GM23248 (cell line): ENCODE data around the gene HERPUD1.

Source experiments
- EZH2 ChIP-seq: fragments of 200-600 bp; sonication (generic); IDR thresholded peaks from 2 replicates; pipeline ENCODE4 v1.6.1; 2018; ENCODE audit warnings: antibody characterized with exemption, mild to moderate bottlenecking; ENCODE audit not compliant: insufficient read depth, poor library complexity, severe bottlenecking
- EZH2phosphoT487 ChIP-seq: fragments of 200-600 bp; sonication (generic); IDR thresholded peaks from 2 replicates; pipeline ENCODE4 v1.6.1; 2018; ENCODE audit warnings: antibody characterized with exemption, moderate library complexity, mild to moderate bottlenecking, low read depth; ENCODE audit not compliant: insufficient read depth

- TF ChIP-seq EZH2 = no peak
- no peak for TF ChIP-seq EZH2phosphoT487
These were observed 22.4 kb upstream of the HERPUD1 start for GRCh38 chr16:56909527-56909979.
